GM03348 (cell line): ENCODE results near the gene CCDC137.

Experiments
- DNase-seq: peaks from one replicate; pipeline ENCODE4 v3.0.0; 2012; ENCODE audit warnings: low spot score

CCDC137 gene

DNA sequence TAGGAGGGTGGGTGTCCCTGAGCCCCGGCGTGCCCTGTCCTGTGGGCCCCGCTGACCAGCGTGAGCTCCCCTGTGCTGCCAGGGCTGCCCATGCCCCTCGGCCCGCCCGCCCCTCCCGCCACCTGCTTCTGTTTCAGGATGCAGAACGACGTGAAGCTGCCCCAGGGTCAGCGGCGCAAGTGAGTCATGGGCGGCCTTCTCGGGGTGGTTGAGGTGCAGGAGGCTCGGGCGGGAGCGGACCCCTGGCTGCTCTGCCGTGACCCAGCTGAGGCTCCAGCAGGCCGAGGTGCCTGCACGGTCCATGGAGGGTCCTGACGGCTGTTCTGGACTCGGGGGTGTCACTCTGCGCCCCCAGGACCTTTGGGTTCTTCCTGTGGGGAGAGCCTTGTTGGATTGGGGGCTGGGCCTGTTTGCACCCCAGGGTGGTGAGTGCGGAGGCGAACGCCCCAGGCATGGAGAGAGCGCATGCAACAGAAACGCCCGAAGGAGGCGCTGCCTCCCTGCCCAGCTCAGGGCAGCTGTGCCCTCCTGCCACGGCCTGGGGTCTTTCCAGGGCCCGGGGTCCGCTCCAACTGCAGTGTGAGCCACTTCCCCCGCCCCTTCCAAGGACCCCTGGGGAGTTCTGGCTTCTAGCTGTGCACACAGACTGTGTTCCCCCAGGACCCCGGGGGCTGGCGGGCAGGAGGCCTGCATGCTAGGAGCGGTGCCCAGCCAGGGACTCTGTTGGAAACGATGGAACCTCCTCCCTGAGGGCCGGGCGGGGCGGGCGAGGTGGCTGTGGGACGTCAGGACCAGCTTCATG, 49.5 kb downstream of the CCDC137 start:
- no peak for DNase-seq

DNA sequence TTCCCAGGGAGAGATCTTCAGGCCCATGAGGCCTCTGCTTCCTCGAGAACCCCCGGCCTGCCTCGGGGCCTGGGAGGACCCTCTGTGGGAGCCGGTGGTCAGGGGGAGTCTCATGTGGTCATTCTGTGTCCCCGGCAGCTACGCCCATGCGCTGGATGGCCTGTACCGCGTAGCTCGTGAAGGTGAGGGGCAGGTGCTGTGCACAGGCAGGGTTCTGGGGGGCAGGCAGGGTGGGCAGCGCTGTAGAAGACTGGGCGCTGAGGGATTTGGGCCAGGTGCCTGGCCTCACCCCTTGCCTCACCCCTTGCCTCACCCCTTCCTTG, 50.1 kb downstream of the CCDC137 start:
- DNase-seq = no peak

DNA sequence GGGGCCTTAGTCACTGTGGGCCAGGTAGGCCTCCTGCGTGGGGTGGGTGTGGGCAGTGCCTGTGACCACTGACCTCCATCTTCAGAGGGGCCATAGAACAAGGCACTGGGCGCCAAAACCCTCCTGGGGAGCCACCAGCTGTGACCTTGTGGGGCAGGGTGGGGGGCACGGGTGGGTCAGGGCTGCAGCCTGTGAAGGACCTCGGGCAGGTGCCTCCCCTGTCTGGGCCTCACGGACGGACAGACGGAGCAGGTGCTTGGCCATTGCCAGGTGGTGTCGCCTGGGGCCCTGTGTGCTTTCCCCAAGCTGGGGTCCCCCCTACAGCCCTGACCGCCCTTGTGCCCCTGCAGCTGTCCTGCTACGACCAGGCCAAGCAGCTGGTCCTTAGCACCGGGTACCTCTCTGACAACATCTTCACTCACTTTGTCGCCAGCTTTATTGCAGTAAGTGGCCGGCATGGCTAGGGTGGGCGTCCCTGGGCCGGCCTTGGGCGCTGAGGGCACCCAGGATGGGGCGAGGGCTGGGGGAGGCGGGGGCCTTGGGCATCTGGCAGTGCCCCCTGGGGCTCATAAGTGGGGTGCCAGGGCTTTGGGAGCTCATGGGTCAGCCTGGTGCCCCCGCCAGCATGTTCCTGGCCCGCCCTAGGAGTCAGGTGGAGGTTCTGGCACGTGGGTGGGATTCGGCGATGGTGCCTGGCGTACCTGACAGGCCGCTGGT, 50.7 kb downstream of the CCDC137 start:
- no peak for DNase-seq

DNA sequence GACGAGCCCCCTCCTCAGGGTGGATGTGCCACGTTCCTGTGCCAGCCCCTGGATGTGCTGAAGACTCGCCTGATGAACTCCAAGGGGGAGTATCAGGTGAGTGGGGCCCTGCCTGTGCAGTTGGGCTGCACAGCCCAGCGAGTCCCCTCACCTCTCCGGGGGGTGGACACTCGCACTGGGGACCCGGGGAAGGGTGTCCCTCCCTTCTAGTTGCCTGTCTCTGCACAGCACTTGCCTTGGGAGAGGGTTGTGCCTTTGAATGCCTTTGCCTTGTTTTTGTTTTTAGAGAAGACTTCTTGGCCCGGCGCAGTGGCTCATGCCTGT, 51.2 kb downstream of the CCDC137 start:
- DNase-seq = no peak

DNA sequence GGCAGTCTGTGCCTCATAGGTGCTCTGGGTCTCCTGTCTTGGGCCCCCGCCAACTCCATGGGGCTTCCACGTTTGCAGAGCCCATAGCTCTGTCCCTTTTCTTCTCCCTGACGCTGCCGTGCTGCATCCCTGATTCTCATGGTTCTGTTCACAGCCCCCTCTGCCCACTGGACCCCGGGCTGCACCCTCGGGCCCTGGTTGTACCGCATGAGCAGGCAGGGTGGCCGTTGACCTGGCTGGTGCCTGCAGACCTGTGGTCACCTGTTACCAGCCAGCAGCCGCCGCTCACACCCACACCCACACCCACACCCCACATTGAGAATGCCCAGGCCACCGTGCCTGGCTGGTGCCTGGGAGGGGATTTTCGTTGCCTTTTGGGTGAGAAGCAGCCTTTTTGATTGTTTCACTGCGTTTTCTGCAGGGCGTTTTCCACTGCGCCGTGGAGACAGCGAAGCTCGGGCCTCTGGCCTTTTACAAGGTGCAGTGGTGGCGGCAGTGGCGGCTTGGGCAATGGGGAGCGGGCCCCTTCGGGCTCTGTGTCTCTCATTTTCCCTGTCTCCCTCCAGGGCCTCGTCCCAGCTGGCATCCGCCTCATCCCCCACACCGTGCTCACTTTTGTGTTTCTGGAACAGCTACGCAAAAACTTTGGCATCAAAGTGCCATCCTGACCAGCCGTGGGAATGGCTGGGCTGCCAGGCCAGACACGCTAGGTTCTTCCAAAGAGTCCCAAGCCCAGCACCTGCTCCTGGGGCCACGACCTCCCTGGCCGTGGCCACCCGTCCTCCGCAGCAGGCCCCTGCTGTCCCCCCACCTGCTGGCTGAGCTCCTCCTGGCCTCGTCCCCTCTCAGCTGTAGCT, 53.1 kb downstream of the CCDC137 start:
- DNase-seq = no peak

DNA sequence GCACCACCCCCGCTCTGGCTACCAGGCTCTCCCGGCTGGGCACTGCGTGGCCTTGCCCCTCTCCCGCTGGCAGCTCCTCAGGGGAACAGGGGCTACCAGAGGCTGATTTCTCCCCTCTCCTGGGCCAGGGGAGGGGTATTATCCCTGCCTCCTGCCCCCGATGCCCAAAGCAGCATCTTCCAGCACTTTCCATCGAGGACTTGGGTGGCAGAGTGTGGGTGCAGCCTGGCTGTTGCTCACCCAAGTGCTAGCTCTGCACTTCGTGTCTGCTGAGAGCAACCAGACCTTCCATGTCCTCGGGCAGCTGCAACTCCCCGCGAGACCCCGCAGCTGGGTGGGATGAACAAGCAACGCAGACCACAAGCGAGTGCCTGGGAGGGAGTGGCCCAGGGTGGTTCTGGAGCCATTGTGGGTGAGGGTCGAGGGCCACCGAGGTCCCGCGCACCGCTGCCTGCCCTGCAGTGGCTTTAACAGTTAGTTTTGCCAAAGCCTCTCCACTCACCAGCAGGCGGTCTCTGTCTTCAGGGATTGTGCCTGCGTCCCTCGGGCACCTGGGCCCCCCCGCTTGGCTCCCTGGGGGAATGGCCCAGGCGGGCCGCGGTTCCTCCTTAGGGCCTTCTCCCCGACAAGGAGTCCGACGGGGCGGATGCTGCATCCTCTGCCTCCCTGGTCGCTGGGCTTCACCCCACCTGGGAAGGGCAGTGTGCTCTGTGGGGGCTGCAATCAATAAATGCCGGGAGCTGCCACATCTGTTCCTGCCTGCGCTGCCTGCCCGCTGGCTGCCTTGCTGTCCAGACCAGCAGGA, 53.9 kb downstream of the CCDC137 start:
- no peak for DNase-seq

DNA sequence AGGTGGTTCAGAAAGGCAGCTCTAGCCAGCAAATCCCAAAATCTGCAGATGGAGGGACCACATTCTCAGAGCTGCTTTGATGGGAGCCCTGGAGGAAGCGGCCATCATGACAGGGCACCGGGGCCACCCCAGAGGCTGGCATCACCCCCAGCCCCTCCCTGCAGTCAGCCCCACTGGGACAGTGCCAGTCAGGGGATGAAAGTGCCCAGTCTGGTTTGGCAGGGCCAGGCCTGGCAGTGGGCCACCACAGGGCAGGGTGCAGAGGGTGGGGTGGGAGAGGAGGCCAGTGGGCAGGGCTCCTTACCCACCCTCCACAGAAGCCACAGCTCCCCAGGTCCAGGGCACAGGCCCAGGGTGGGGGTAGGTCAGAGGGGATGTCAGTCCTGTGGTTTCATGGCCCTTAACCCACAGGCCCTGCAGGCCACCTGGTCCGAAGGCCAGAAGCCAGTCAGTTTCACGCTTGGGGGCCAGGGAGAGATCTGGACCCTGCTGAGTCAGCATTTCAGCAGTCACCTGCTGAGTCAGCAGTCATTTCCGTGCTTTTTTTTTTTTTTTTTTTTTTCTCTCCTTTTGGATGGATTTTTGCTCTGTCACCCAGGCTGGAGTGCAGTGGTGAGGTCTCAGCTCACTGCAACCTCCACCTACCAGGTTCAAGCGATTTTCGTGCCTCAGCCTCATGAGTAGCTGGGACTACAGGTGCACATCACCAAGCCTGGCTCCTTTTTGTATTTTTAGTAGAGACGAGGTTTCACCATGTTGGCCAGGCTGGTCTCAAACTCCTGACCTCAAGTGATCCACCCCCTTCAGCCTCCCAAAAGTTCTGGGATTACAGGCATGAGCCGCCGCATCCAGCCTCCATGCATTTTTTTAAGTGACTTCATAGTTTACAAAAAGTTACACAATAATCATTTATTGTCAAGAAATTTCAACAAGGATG, 55.9 kb downstream of the CCDC137 start:
- no peak for DNase-seq
